ENCODE measurements around the gene PPP2R5A. TPM values are rescaled to one million over a fixed set of nuclear protein-coding genes. Genes with fewer than 3 reads are reported as not detected.

Gene PPP2R5A
- total RNA-seq, 2 donors from 2014 or later, result 48.8 to 81.5 TPM

- no peak for TF ChIP-seq CTCF (IDR thresholded peaks at IDR 0.05)
- H3K36me3 ChIP-seq, result peaks cover 54% of the 10 kb centered on the region
Observed at GRCh38 chr1:212354464-212354863, 69.3 kb downstream of the PPP2R5A start.

GRCh38 chr1:212355230-212355969, 70.2 kb downstream of the PPP2R5A start:
- Histone ChIP-seq H3K27me3 (no peaks in the 10 kb centered on the region), H3K36me3 (peaks cover 58% of the 10 kb centered on the region), H3K4me3 (no peak overlapping the region), H3K4me1 (no peaks in the 10 kb centered on the region), H3K9me3 (no peaks in the 10 kb centered on the region), H3K27ac (no peak overlapping the region)
- TF ChIP-seq CTCF (IDR thresholded peaks at IDR 0.05), result no peak
- no peak for DNase-seq (ENCODE audit: low spot score)

More at GRCh38 chr1:212354464-212354863, 69.3 kb downstream of the PPP2R5A start:
- no peaks in the 10 kb centered on the region for H3K9me3 ChIP-seq
- no peak for DNase-seq (ENCODE audit: low spot score)
- H3K27me3 ChIP-seq, result no peaks in the 10 kb centered on the region
- H3K4me3 ChIP-seq, result no peak overlapping the region
- no peak overlapping the region for H3K27ac ChIP-seq
- H3K4me1 ChIP-seq, result no peaks in the 10 kb centered on the region

DNA sequence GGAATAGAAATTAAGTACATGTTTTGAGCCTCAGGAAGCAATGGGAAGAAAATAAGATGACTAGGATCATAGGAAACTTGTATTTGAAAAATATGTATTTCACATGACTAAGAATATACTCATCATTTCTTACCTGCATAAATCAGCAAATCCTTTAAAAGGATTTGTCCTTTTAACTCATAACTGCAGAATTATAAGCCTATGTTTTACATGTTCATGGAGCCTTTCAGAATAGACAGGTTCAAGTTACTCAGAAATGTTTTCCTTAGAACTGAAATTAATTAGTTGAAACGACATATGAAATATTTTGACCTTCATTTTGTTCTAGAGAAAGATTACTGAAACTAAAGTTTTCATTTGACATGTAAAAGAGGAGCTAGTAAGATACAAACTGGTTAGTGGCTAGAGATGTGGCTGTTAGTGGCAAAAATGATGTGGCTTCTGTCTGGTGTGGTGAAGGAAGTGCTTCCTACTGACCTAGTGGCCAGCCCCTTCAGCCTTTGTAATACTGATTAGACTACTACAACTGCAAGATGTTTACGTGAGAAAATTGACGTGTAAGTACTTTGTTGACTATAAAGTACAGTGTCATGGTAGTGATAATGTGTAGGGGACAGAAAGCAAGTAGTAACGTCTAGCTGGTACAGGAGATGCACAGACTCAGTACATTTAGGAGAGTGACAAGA, 74.7 kb downstream of the PPP2R5A start:
- no peak for TF ChIP-seq CTCF (IDR thresholded peaks at IDR 0.05)
- Histone ChIP-seq H3K36me3 (peaks cover 49% of the 10 kb centered on the region), H3K27ac (no peak overlapping the region), H3K27me3 (no peaks in the 10 kb centered on the region), H3K4me1 (peaks cover 0 to 13% of the 10 kb centered on the region in 2 donors), H3K9me3 (no peaks in the 10 kb centered on the region), H3K4me3 (no peak overlapping the region)
- DNase-seq (ENCODE audit: low spot score), result no peak

DNA sequence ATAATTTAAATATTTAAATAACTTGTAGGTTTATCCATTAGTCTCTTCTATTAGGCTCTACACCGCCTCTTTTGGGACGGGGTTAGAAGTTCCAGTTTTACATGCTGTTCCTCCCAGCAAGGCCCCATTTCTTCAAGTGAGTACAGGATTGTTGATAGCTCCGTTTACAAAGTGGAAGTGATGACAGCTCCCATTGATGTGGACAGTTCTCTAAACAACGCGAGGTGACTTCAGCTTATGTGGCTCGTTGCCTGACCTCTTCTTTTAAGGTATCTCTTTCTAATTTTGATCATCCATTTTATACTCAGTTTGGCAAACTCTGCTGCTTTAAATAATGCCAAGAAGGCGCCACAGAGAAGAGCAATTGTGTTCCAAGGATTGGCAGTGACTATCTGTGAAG, 79.8 kb downstream of the PPP2R5A start:
- TF ChIP-seq CTCF (IDR thresholded peaks at IDR 0.05), result no peak
- H3K27ac ChIP-seq, result peak overlapping the region; percentile 44 to 71
- H3K9me3 ChIP-seq, result no peaks in the 10 kb centered on the region
- H3K4me1 ChIP-seq, result peaks cover 0 to 22% of the 10 kb centered on the region in 2 donors
- H3K36me3 ChIP-seq, result peaks cover 26% of the 10 kb centered on the region
- H3K27me3 ChIP-seq, result no peaks in the 10 kb centered on the region
- no peak overlapping the region for H3K4me3 ChIP-seq
- DNase-seq (ENCODE audit: low spot score), result no peak

- no peak overlapping the region for H3K4me3 ChIP-seq
- peaks cover 0 to 22% of the 10 kb centered on the region in 2 donors for H3K4me1 ChIP-seq
- peaks cover 9% of the 10 kb centered on the region for H3K36me3 ChIP-seq
- H3K9me3 ChIP-seq, result no peaks in the 10 kb centered on the region
- no peaks in the 10 kb centered on the region for H3K27me3 ChIP-seq
- DNase-seq (ENCODE audit: low spot score), result no peak
- no peak overlapping the region for H3K27ac ChIP-seq
- TF ChIP-seq CTCF (IDR thresholded peaks at IDR 0.05), result no peak
Observed at GRCh38 chr1:212366901-212367300, 81.7 kb downstream of the PPP2R5A start.
